Mesendoderm (in vitro differentiated cells): Measurements from ENCODE around the gene AANAT.

Source experiments
- DNase-seq: peaks from one replicate; pipeline ENCODE4 v3.0.0; 2013
- H2AK5ac ChIP-seq: 2 replicates; pipeline ENCODE4 v1.6.1; 2013; ENCODE audit warnings: low read length, inconsistent platforms
- H2BK120ac ChIP-seq: 2 replicates; pipeline ENCODE4 v1.6.1; 2013; ENCODE audit warnings: low read depth, mild to moderate bottlenecking, low read length, moderate library complexity, mixed read lengths
- H2BK15ac ChIP-seq: replicated peaks from 2 replicates; pipeline ENCODE4 v1.6.1; 2013; ENCODE audit warnings: low read depth, mild to moderate bottlenecking, moderate library complexity
- H2BK5ac ChIP-seq: 2 replicates; pipeline ENCODE4 v1.6.1; 2013; ENCODE audit warnings: low read length, inconsistent platforms
- H3K18ac ChIP-seq: 2 replicates; pipeline ENCODE4 v1.6.1; 2013; ENCODE audit warnings: mild to moderate bottlenecking, low read length, mixed read lengths
- H3K23ac ChIP-seq: one replicate; pipeline ENCODE4 v1.6.1; 2013; ENCODE audit warnings: low read length
- H3K27ac ChIP-seq: 2 replicates; pipeline ENCODE4 v1.5.1; 2013; ENCODE audit warnings: low read depth, mild to moderate bottlenecking, inconsistent platforms, low read length, moderate library complexity
- H3K27me3 ChIP-seq: 2 replicates; pipeline ENCODE4 v1.6.1; 2013; ENCODE audit warnings: low read length, control low read depth, mild to moderate bottlenecking, inconsistent platforms; ENCODE audit not compliant: insufficient read depth, poor library complexity
- H3K36me3 ChIP-seq: 2 replicates; pipeline ENCODE4 v1.6.1; 2013; ENCODE audit warnings: low read length, inconsistent platforms; ENCODE audit not compliant: control insufficient read depth, insufficient read depth
- H3K4ac ChIP-seq: one replicate; pipeline ENCODE4 v1.6.1; 2013; ENCODE audit warnings: low read depth, mild to moderate bottlenecking, low read length, moderate library complexity
- H3K4me1 ChIP-seq: 2 replicates; pipeline ENCODE4 v1.6.1; 2013; ENCODE audit warnings: low read depth, low read length, inconsistent platforms; ENCODE audit not compliant: control insufficient read depth
- H3K4me2 ChIP-seq: 2 replicates; pipeline ENCODE4 v1.6.1; 2013; ENCODE audit warnings: low read length
- H3K4me3 ChIP-seq: 2 replicates; pipeline ENCODE4 v1.5.1; 2013; ENCODE audit warnings: mild to moderate bottlenecking, low read length
- H3K56ac ChIP-seq: one replicate; pipeline ENCODE4 v1.6.1; 2013; ENCODE audit warnings: low read length
- H3K79me1 ChIP-seq: 2 replicates; pipeline ENCODE4 v1.6.1; 2013; ENCODE audit warnings: low read length, inconsistent platforms
- H3K79me2 ChIP-seq: 2 replicates; pipeline ENCODE4 v1.6.1; 2013; ENCODE audit warnings: mild to moderate bottlenecking, low read length; ENCODE audit not compliant: control insufficient read depth, insufficient read depth
- H3K9ac ChIP-seq: 2 replicates; pipeline ENCODE4 v1.6.1; 2013; ENCODE audit warnings: low read length, inconsistent platforms
- H4K5ac ChIP-seq: one replicate; pipeline ENCODE4 v1.6.1; 2013; ENCODE audit warnings: low read length
- H4K8ac ChIP-seq: one replicate; pipeline ENCODE4 v1.6.1; 2013; ENCODE audit warnings: low read depth, mild to moderate bottlenecking, control low read depth, low read length, moderate library complexity
- WGBS: extraction: QIAGEN DNeasy Blood & Tissue Kit; methylation state at CpG from one replicate; pipeline ENCODE4 v1.1.7; 2013; ENCODE audit warnings: low lambda C conversion rate, missing lambda C conversion rate; ENCODE audit not compliant: insufficient coverage; ENCODE audit errors: extremely low coverage; 5-methylcytosine and 5-hydroxymethylcytosine counted together

Gene AANAT

DNA sequence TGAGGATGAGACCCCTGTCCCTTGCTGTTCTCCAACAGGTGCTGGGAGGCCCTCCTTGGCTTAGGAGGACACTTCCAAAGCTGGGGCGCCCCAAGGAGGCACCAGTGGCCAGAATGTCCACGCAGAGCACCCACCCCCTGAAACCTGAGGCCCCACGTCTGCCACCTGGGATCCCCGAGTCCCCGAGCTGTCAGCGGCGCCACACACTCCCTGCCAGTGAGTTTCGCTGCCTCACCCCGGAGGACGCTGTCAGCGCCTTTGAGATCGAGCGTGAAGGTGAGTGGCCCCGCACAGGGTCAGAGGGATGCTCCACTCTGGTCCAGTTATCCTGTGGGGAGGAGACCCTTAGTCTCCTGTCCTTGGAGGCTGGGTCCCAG lies 1.2 kb downstream of the AANAT start:
- Histone ChIP-seq H3K56ac (no peak overlapping the region), H2AK5ac (no peak overlapping the region), H2BK120ac (no peak overlapping the region), H3K4me1 (no peaks in the 10 kb centered on the region), H3K79me2 (no peaks in the 10 kb centered on the region), H3K4ac (no peak overlapping the region), H3K4me3 (no peak overlapping the region), H3K9ac (no peak overlapping the region), H3K23ac (no peak overlapping the region), H2BK5ac (no peak overlapping the region), H4K5ac (no peak overlapping the region), H4K8ac (no peak overlapping the region), H3K36me3 (no peaks in the 10 kb centered on the region), H3K4me2 (no peak overlapping the region), H3K18ac (no peak overlapping the region), H3K79me1 (no peaks in the 10 kb centered on the region), H3K27me3 (no peaks in the 10 kb centered on the region), H3K27ac (no peak overlapping the region), H2BK15ac (no peak overlapping the region)
- no CpG with 5 or more reads among the region's 14 CpGs for WGBS
- no peak for DNase-seq

- Histone ChIP-seq H4K8ac (no peak overlapping the region), H3K18ac (no peak overlapping the region), H3K27ac (no peak overlapping the region), H3K56ac (no peak overlapping the region), H3K79me1 (no peaks in the 10 kb centered on the region), H3K36me3 (no peaks in the 10 kb centered on the region), H3K79me2 (no peaks in the 10 kb centered on the region), H3K4me2 (no peak overlapping the region), H3K23ac (no peak overlapping the region), H3K27me3 (no peaks in the 10 kb centered on the region), H3K4me1 (no peaks in the 10 kb centered on the region), H2BK15ac (no peak overlapping the region), H3K9ac (no peak overlapping the region), H2AK5ac (no peak overlapping the region), H3K4ac (no peak overlapping the region), H4K5ac (no peak overlapping the region), H2BK120ac (no peak overlapping the region), H3K4me3 (no peak overlapping the region), H2BK5ac (no peak overlapping the region)
- no peak for DNase-seq
- no CpG with 5 or more reads among the region's 38 CpGs for WGBS
These were observed 1.9 kb downstream of the AANAT start for GRCh38 chr17:76469076-76469990.

GRCh38 chr17:76469991-76470739 lies 2.8 kb downstream of the AANAT start:
- H3K9ac ChIP-seq = no peak overlapping the region
- no peak overlapping the region for H3K4me2 ChIP-seq
- H3K36me3 ChIP-seq = no peaks in the 10 kb centered on the region
- no peak overlapping the region for H4K8ac ChIP-seq
- H2BK5ac ChIP-seq = no peak overlapping the region
- no peak overlapping the region for H3K23ac ChIP-seq
- no peak overlapping the region for H3K56ac ChIP-seq
- no peak overlapping the region for H3K4ac ChIP-seq
- H2AK5ac ChIP-seq = no peak overlapping the region
- no CpG with 5 or more reads among the region's 13 CpGs for WGBS
- H4K5ac ChIP-seq = no peak overlapping the region
- H3K79me1 ChIP-seq = no peaks in the 10 kb centered on the region
- no peak overlapping the region for H2BK15ac ChIP-seq
- H3K18ac ChIP-seq = no peak overlapping the region
- no peak for DNase-seq
- no peak overlapping the region for H3K27ac ChIP-seq
- H3K79me2 ChIP-seq = no peaks in the 10 kb centered on the region
- H3K27me3 ChIP-seq = no peaks in the 10 kb centered on the region
- no peak overlapping the region for H2BK120ac ChIP-seq
- H3K4me3 ChIP-seq = no peak overlapping the region
- no peaks in the 10 kb centered on the region for H3K4me1 ChIP-seq

GRCh38 chr17:76471498-76472257 lies 4.3 kb downstream of the AANAT start:
- Histone ChIP-seq H3K79me1 (no peaks in the 10 kb centered on the region), H2BK15ac (no peak overlapping the region), H2BK5ac (no peak overlapping the region), H3K27ac (no peak overlapping the region), H3K4me1 (no peaks in the 10 kb centered on the region), H3K4ac (no peak overlapping the region), H3K27me3 (no peaks in the 10 kb centered on the region), H3K9ac (no peak overlapping the region), H3K56ac (no peak overlapping the region), H3K36me3 (no peaks in the 10 kb centered on the region), H3K79me2 (no peaks in the 10 kb centered on the region), H2BK120ac (no peak overlapping the region), H3K23ac (no peak overlapping the region), H3K4me3 (no peak overlapping the region), H3K18ac (no peak overlapping the region), H3K4me2 (no peak overlapping the region), H2AK5ac (no peak overlapping the region), H4K8ac (no peak overlapping the region), H4K5ac (no peak overlapping the region)
- no peak for DNase-seq
- no CpG with 5 or more reads among the region's 35 CpGs for WGBS

GRCh38 chr17:76472258-76472645 lies 4.8 kb downstream of the AANAT start:
- H3K4me1 ChIP-seq = no peaks in the 10 kb centered on the region
- no peak overlapping the region for H2BK15ac ChIP-seq
- no peak overlapping the region for H2BK120ac ChIP-seq
- no peak for DNase-seq
- H3K36me3 ChIP-seq = no peaks in the 10 kb centered on the region
- H3K4ac ChIP-seq = no peak overlapping the region
- no peak overlapping the region for H3K56ac ChIP-seq
- no peak overlapping the region for H2AK5ac ChIP-seq
- H4K8ac ChIP-seq = no peak overlapping the region
- no peaks in the 10 kb centered on the region for H3K79me2 ChIP-seq
- H3K18ac ChIP-seq = no peak overlapping the region
- WGBS = no CpG with 5 or more reads among the region's 15 CpGs
- H3K27me3 ChIP-seq = no peaks in the 10 kb centered on the region
- no peak overlapping the region for H3K23ac ChIP-seq
- no peak overlapping the region for H3K9ac ChIP-seq
- H2BK5ac ChIP-seq = no peak overlapping the region
- H3K79me1 ChIP-seq = no peaks in the 10 kb centered on the region
- H3K4me2 ChIP-seq = no peak overlapping the region
- H4K5ac ChIP-seq = no peak overlapping the region
- H3K27ac ChIP-seq = no peak overlapping the region
- H3K4me3 ChIP-seq = no peak overlapping the region
